Fibroblast of pulmonary artery (primary cell): ENCODE results near the gene GREB1.

ENCODE experiments used
- DNase-seq: peaks from one replicate; pipeline ENCODE4 v3.0.0-alpha.2; 2010; ENCODE audit warnings: low read depth
- H3K4me3 ChIP-seq: replicated peaks from 2 replicates; pipeline ENCODE4 v1.5.1; 2011; ENCODE audit warnings: low read depth, mild to moderate bottlenecking, control low read depth, low read length, moderate library complexity
- CTCF ChIP-seq: IDR thresholded peaks from 2 replicates; pipeline ENCODE4 v1.5.1; 2011; ENCODE audit warnings: mild to moderate bottlenecking, control low read depth, low read length, inconsistent platforms; ENCODE audit errors: missing control alignments

GREB1 gene

DNA sequence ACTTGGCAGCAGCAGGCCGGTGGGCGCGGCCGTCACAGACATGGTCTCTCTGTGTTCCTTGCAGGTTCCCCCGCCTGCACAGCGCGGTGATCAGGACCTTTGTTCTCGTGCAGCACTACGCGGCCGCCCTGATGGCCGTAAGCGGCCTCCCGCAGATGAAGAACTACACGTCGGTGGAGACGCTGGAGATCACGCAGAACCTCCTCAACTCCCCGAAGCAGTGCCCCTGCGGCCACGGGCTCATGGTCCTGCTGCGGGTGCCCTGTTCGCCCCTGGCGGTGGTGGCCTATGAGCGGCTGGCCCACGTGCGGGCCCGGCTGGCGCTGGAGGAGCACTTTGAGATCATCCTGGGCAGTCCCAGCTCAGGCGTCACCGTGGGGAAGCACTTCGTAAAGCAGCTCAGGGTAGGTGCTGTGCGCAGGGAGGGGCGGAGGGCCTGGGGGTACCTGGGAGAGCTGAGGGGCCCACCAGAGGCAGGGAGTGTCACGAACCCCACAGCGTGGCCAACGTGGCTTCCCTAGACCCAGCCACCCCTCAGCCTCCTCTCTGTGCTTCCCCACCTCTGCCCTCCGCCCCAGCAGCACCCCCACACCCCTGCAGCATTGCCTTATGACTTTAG, 76.9 kb downstream of the GREB1 start:
- no peak overlapping the region for H3K4me3 ChIP-seq
- DNase-seq: no peak
- TF ChIP-seq CTCF: no peak

GRCh38 chr2:11611251-11611650, 77.4 kb downstream of the GREB1 start:
- H3K4me3 ChIP-seq: no peak overlapping the region
- TF ChIP-seq CTCF: no peak
- no peak for DNase-seq

GRCh38 chr2:11612553-11613215, 78.8 kb downstream of the GREB1 start:
- no peak for TF ChIP-seq CTCF
- no peak overlapping the region for H3K4me3 ChIP-seq
- DNase-seq: no peak

DNA sequence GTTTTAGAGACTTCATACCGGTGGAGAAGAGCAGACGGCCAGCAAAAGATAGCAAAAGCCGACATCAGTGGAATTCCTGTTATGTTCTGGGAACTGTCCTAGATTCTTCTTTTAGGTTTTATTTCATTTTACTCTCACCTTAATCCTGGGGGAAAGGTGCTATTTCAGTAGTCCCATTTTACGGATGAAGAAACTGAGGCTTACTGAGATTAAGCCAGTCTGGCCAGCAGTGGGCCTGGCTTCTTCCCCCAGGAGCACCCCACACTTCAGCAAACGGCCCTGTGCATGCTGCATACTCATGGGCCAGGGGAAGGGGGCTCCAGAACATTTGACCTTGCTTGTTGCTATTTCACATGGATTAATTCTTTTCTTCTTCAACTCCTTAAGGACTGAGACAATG, 79.5 kb downstream of the GREB1 start:
- DNase-seq: no peak
- H3K4me3 ChIP-seq: no peak overlapping the region
- no peak for TF ChIP-seq CTCF

DNA sequence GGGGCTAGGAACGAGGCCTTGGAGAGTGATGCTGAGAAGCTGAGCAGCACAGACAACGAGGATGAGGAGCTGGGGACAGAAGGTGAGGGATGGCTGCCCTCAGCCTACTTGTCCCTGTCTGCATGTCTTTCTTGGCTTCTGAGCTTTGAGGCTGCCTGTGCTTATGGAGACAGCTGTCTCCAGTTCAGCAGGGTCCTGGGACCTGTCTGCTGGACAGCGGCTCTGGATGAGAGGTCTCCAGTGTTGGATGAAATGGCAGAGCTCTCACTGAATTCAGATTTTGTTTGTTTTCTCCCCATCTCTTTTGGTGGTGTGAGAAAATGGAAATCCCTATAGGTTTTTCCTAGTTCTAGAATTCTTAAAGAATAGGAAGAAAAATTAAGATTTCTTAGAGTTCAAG, 81.4 kb downstream of the GREB1 start:
- no peak overlapping the region for H3K4me3 ChIP-seq

DNA sequence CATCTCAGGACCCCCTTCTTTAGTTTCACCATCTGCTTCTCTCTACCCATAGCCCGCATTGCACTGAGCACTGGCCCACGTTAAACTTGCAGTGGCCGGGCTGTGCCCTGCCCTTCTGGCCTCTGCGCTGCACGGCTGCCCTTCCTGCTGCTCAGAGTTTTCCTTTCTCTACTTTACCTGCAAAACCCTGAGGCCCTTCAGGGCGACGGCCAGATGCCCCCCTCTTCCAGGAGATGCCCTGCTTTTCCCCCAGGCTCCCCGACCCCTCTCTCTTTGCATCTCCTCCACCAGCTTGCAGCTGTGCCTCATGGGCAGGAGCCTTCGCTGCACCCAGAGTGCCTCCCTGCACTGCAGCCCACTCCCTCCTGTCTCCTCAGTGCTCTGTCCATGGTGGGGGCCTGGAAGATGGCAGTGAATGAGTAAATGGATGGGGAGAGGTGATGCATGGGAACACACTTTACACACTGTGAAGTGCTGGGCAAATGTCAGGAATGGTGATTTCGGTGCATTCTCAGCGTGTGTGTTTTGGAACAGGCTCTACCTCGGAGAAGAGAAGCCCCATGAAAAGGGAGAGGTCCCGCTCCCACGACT, 82.3 kb downstream of the GREB1 start:
- no peak overlapping the region for H3K4me3 ChIP-seq
- no peak for DNase-seq
- no peak for TF ChIP-seq CTCF

More for the DNA sequence above, 81.4 kb downstream of the GREB1 start:
- DNase-seq: no peak
- TF ChIP-seq CTCF: no peak
